Neuronal stem cell (in vitro differentiated cells): ENCODE results near the gene ANO6.

Experiments used
- DNase-seq: peaks from one replicate; pipeline ENCODE4 v3.0.0-alpha.2; 2013; ENCODE audit warnings: low spot score
- H2AFZ ChIP-seq: one replicate; pipeline ENCODE4 v1.6.1; 2013; ENCODE audit warnings: mild to moderate bottlenecking, low read length, inconsistent platforms
- H2AK5ac ChIP-seq: 2 replicates; pipeline ENCODE4 v1.6.1; 2013; ENCODE audit warnings: low read depth, mild to moderate bottlenecking, inconsistent platforms, low read length, moderate library complexity, mixed read lengths
- H2BK120ac ChIP-seq: 2 replicates; pipeline ENCODE4 v1.6.1; 2013; ENCODE audit warnings: low read depth, mild to moderate bottlenecking, inconsistent platforms, low read length, moderate library complexity, mixed read lengths
- H2BK12ac ChIP-seq: one replicate; pipeline ENCODE4 v1.6.1; 2013; ENCODE audit warnings: low read length, inconsistent platforms
- H2BK15ac ChIP-seq: 2 replicates; pipeline ENCODE4 v1.6.1; 2013; ENCODE audit warnings: mild to moderate bottlenecking, low read length, inconsistent platforms, mixed read lengths
- H2BK5ac ChIP-seq: one replicate; pipeline ENCODE4 v1.6.1; 2013; ENCODE audit warnings: inconsistent platforms, mild to moderate bottlenecking, low read length, moderate library complexity
- H3K14ac ChIP-seq: one replicate; pipeline ENCODE4 v1.6.1; 2013; ENCODE audit warnings: low read length, inconsistent platforms
- H3K18ac ChIP-seq: 2 replicates; pipeline ENCODE4 v1.6.1; 2013; ENCODE audit warnings: low read length, inconsistent platforms
- H3K23ac ChIP-seq: 2 replicates; pipeline ENCODE4 v1.6.1; 2013; ENCODE audit warnings: low read depth, mild to moderate bottlenecking, mixed read lengths, low read length, inconsistent platforms; ENCODE audit not compliant: poor library complexity
- H3K27ac ChIP-seq: replicated peaks from 3 replicates; pipeline ENCODE4 v1.5.1; 2013; ENCODE audit warnings: low read length, inconsistent platforms
- H3K27me3 ChIP-seq, 3 experiments: 2 replicates each; pipeline ENCODE4 v1.6.1; 2013; ENCODE audit warnings: low read length in 3 of 3, mild to moderate bottlenecking in 2 of 3, inconsistent platforms in 1 of 3, low read depth in 1 of 3, mixed read lengths in 1 of 3, moderate library complexity in 1 of 3; ENCODE audit not compliant: control insufficient read depth in 3 of 3, insufficient read depth in 3 of 3
- H3K36me3 ChIP-seq, 2 donors: replicated peaks in 1 of 2; 2 replicates each; pipeline ENCODE4 v1.6.1; 2013; ENCODE audit warnings: low read length in 2 of 2; ENCODE audit not compliant: control insufficient read depth in 2 of 2, insufficient read depth in 2 of 2
- H3K4ac ChIP-seq: 2 replicates; pipeline ENCODE4 v1.6.1; 2013; ENCODE audit warnings: inconsistent platforms, mild to moderate bottlenecking, low read length, moderate library complexity
- H3K4me1 ChIP-seq, 2 donors: 1 replicate in 1 of 2; 2 replicates in 1 of 2; pipeline ENCODE4 v1.6.1; 2013; ENCODE audit warnings: low read length in 2 of 2, low read depth in 1 of 2; ENCODE audit not compliant: control insufficient read depth in 2 of 2, insufficient read depth in 1 of 2
- H3K4me2 ChIP-seq: one replicate; pipeline ENCODE4 v1.6.1; 2013; ENCODE audit warnings: mild to moderate bottlenecking, low read length, inconsistent platforms; ENCODE audit not compliant: insufficient read depth, poor library complexity, severe bottlenecking
- H3K4me3 ChIP-seq, 2 donors: 2 replicates each; pipeline ENCODE4 v1.5.1; 2013; ENCODE audit warnings: low read length in 2 of 2, mild to moderate bottlenecking in 2 of 2, inconsistent platforms in 1 of 2, moderate library complexity in 1 of 2
- H3K79me1 ChIP-seq: one replicate; pipeline ENCODE4 v1.6.1; 2013; ENCODE audit warnings: low read depth, mild to moderate bottlenecking, inconsistent platforms, low read length, moderate library complexity
- H3K9ac ChIP-seq: one replicate; pipeline ENCODE4 v1.6.1; 2013; ENCODE audit warnings: mild to moderate bottlenecking, low read depth, low read length, inconsistent platforms; ENCODE audit not compliant: poor library complexity
- H3K9me3 ChIP-seq, 2 donors: replicated peaks in 1 of 2; 2 replicates each; pipeline versions ENCODE3 to v1.6.1; 2013; ENCODE audit warnings: low read length in 2 of 2, mild to moderate bottlenecking in 2 of 2, inconsistent platforms in 1 of 2, low read depth in 1 of 2, mixed read lengths in 1 of 2, moderate library complexity in 1 of 2; ENCODE audit not compliant: control insufficient read depth in 2 of 2, insufficient read depth in 1 of 2
- H4K8ac ChIP-seq: one replicate; pipeline ENCODE4 v1.6.1; 2013; ENCODE audit warnings: low read depth, mild to moderate bottlenecking, inconsistent platforms, low read length, moderate library complexity
- H4K91ac ChIP-seq: one replicate; pipeline ENCODE4 v1.6.1; 2013; ENCODE audit warnings: low read length, low read depth, mild to moderate bottlenecking, inconsistent platforms; ENCODE audit not compliant: poor library complexity
- WGBS, 2 donors: extraction: QIAGEN DNeasy Blood & Tissue Kit; methylation state at CpG; one replicate each; pipeline ENCODE4 v1.1.7; 2013; ENCODE audit warnings: missing lambda C conversion rate in 2 of 2, mixed read lengths in 1 of 2; ENCODE audit not compliant: insufficient read length in 2 of 2, insufficient replicate concordance in 1 of 2; ENCODE audit errors: extremely low coverage in 2 of 2; 5-methylcytosine and 5-hydroxymethylcytosine counted together

The ANO6 gene

GRCh38 chr12:45322810-45323209, 106.9 kb downstream of the ANO6 start:
- no peak overlapping the region for H3K4me3 ChIP-seq
- H3K4me2 ChIP-seq = no peak overlapping the region
- no peak for DNase-seq
- H3K79me1 ChIP-seq = no peaks in the 10 kb centered on the region
- no peak overlapping the region for H3K27ac ChIP-seq
- peaks cover 0 to 2% of the 10 kb centered on the region in 2 donors for H3K36me3 ChIP-seq
- WGBS, 2 donors = no CpG with 5 or more reads among the region's 4 CpGs
- H3K4ac ChIP-seq = no peak overlapping the region
- H3K18ac ChIP-seq = no peak overlapping the region
- H2AFZ ChIP-seq = no peak overlapping the region
- no peaks in the 10 kb centered on the region for H3K27me3 ChIP-seq
- no peak overlapping the region for H4K91ac ChIP-seq
- H2BK15ac ChIP-seq = no peak overlapping the region
- no peak overlapping the region for H3K23ac ChIP-seq
- H4K8ac ChIP-seq = no peak overlapping the region
- H2BK5ac ChIP-seq = no peak overlapping the region
- H2BK12ac ChIP-seq = no peak overlapping the region
- H2BK120ac ChIP-seq = no peak overlapping the region
- H3K14ac ChIP-seq = no peak overlapping the region
- peaks cover 0 to 7% of the 10 kb centered on the region in 2 donors for H3K9me3 ChIP-seq
- no peak overlapping the region for H3K9ac ChIP-seq
- H3K4me1 ChIP-seq = peaks cover 0 to under 1% of the 10 kb centered on the region in 2 donors
- no peak overlapping the region for H2AK5ac ChIP-seq

GRCh38 chr12:45324391-45324790, 108.5 kb downstream of the ANO6 start:
- H3K36me3 ChIP-seq = peaks cover 0 to 2% of the 10 kb centered on the region in 2 donors
- no peak overlapping the region for H2BK5ac ChIP-seq
- H3K79me1 ChIP-seq = no peaks in the 10 kb centered on the region
- peaks cover 0 to 10% of the 10 kb centered on the region in 2 donors for H3K9me3 ChIP-seq
- no peak overlapping the region for H3K23ac ChIP-seq
- no peak overlapping the region for H3K4me3 ChIP-seq
- DNase-seq = no peak
- H3K4me2 ChIP-seq = no peak overlapping the region
- no peak overlapping the region for H2BK120ac ChIP-seq
- H3K27ac ChIP-seq = no peak overlapping the region
- no peak overlapping the region for H2BK15ac ChIP-seq
- no peaks in the 10 kb centered on the region for H3K27me3 ChIP-seq
- no peak overlapping the region for H3K4ac ChIP-seq
- WGBS, 2 donors = no CpG with 5 or more reads among the region's 4 CpGs
- no peak overlapping the region for H3K9ac ChIP-seq
- no peak overlapping the region for H2AK5ac ChIP-seq
- H2AFZ ChIP-seq = no peak overlapping the region
- no peak overlapping the region for H3K18ac ChIP-seq
- no peak overlapping the region for H2BK12ac ChIP-seq
- H3K14ac ChIP-seq = no peak overlapping the region
- no peak overlapping the region for H4K8ac ChIP-seq
- H3K4me1 ChIP-seq = peaks cover 0 to 3% of the 10 kb centered on the region in 2 donors
- no peak overlapping the region for H4K91ac ChIP-seq

GRCh38 chr12:45326358-45326975, 110.6 kb downstream of the ANO6 start:
- Histone ChIP-seq H3K4me3 (no peak overlapping the region), H3K23ac (no peak overlapping the region), H3K27me3 (no peaks in the 10 kb centered on the region), H3K9ac (no peak overlapping the region), H4K91ac (no peak overlapping the region), H3K14ac (no peak overlapping the region), H3K4me2 (no peak overlapping the region), H2AK5ac (no peak overlapping the region), H4K8ac (no peak overlapping the region), H2AFZ (no peak overlapping the region), H3K79me1 (no peaks in the 10 kb centered on the region), H3K36me3 (peaks cover under 1 to 2% of the 10 kb centered on the region in 2 donors), H3K18ac (no peak overlapping the region), H2BK15ac (no peak overlapping the region), H2BK120ac (no peak overlapping the region), H3K9me3 (peaks cover 0 to 10% of the 10 kb centered on the region in 2 donors), H3K4ac (no peak overlapping the region), H2BK12ac (no peak overlapping the region), H3K4me1 (peaks cover 0 to 5% of the 10 kb centered on the region in 2 donors), H2BK5ac (no peak overlapping the region), H3K27ac (no peak overlapping the region)
- no peak for DNase-seq
- WGBS, 2 donors = no CpG with 5 or more reads among the region's 3 CpGs

GRCh38 chr12:45327823-45328383, 112.0 kb downstream of the ANO6 start:
- Histone ChIP-seq H3K14ac (no peak overlapping the region), H2BK120ac (no peak overlapping the region), H4K8ac (no peak overlapping the region), H3K18ac (no peak overlapping the region), H2BK12ac (no peak overlapping the region), H3K23ac (no peak overlapping the region), H2BK5ac (no peak overlapping the region), H2BK15ac (no peak overlapping the region), H4K91ac (no peak overlapping the region), H3K4me3 (no peak overlapping the region), H2AFZ (no peak overlapping the region), H3K79me1 (no peaks in the 10 kb centered on the region), H3K27me3 (no peaks in the 10 kb centered on the region), H3K4me1 (peaks cover 0 to 5% of the 10 kb centered on the region in 2 donors), H3K4me2 (no peak overlapping the region), H3K4ac (no peak overlapping the region), H3K36me3 (peaks cover 0 to 12% of the 10 kb centered on the region in 2 donors), H3K27ac (no peak overlapping the region), H3K9me3 (peaks cover 0 to 10% of the 10 kb centered on the region in 2 donors), H2AK5ac (no peak overlapping the region), H3K9ac (no peak overlapping the region)
- WGBS, 2 donors = no CpG with 5 or more reads among the region's 2 CpGs
- DNase-seq = no peak
